ENCODE results near the gene MAPKAPK2.

MAPKAPK2 gene

GRCh38 chr1:206723805-206724472 lies 39.2 kb downstream of the MAPKAPK2 start:
- DNase-seq: no peak

GRCh38 chr1:206725109-206725963 lies 40.6 kb downstream of the MAPKAPK2 start:
- no peak for DNase-seq

GRCh38 chr1:206727981-206728696 lies 43.4 kb downstream of the MAPKAPK2 start:
- DNase-seq: no peak

- DNase-seq: no peak
Measured at GRCh38 chr1:206728697-206728987, 43.9 kb downstream of the MAPKAPK2 start.

- DNase-seq: no peak
Measured at GRCh38 chr1:206729050-206729449, 44.3 kb downstream of the MAPKAPK2 start.

GRCh38 chr1:206729507-206729906 lies 44.8 kb downstream of the MAPKAPK2 start:
- no peak for DNase-seq

- no peak for DNase-seq
Measured at GRCh38 chr1:206732508-206732907, 47.8 kb downstream of the MAPKAPK2 start.

GRCh38 chr1:206732992-206733391 lies 48.3 kb downstream of the MAPKAPK2 start:
- no peak for DNase-seq

- no peak for DNase-seq
Measured at GRCh38 chr1:206734499-206735142, 49.9 kb downstream of the MAPKAPK2 start.

GRCh38 chr1:206735553-206736031 lies 50.9 kb downstream of the MAPKAPK2 start:
- DNase-seq: no peak

- DNase-seq: no peak
Measured at GRCh38 chr1:206736878-206737728, 52.4 kb downstream of the MAPKAPK2 start.

- no peak for DNase-seq
Measured at GRCh38 chr1:206737729-206738201, 53.1 kb downstream of the MAPKAPK2 start.

- no peak for DNase-seq
Measured at GRCh38 chr1:206738370-206739366, 54.0 kb downstream of the MAPKAPK2 start.

- no peak for DNase-seq
Measured at GRCh38 chr1:206739411-206740076, 54.8 kb downstream of the MAPKAPK2 start.

GRCh38 chr1:206741142-206741701 lies 56.5 kb downstream of the MAPKAPK2 start:
- no peak for DNase-seq

- no peak for DNase-seq
Measured at GRCh38 chr1:206742719-206743383, 58.1 kb downstream of the MAPKAPK2 start.

GRCh38 chr1:206744683-206745082 lies 60.0 kb downstream of the MAPKAPK2 start:
- no peak for DNase-seq

GRCh38 chr1:206745301-206745700 lies 60.6 kb downstream of the MAPKAPK2 start:
- no peak for DNase-seq

GRCh38 chr1:206748348-206749030 lies 63.8 kb downstream of the MAPKAPK2 start:
- no peak for DNase-seq

All from cortex of kidney (tissue), 1 donor.